OCI-LY1 (cell line): Measurements from ENCODE around the gene MGAT4C.

ENCODE experiments used
- H2AFZ ChIP-seq: fragments of 200-600 bp; sonication (generic), shearing (Covaris generic); 2 replicates; pipeline ENCODE4 v1.6.0; 2014; ENCODE audit warnings: antibody characterized with exemption, mild to moderate bottlenecking, low read length
- H3F3A ChIP-seq: fragments of 200-600 bp; sonication (generic), shearing (Covaris generic); 2 replicates; pipeline ENCODE4 v1.6.0; 2014; ENCODE audit warnings: mild to moderate bottlenecking, antibody characterized with exemption, low read length, moderate library complexity; ENCODE audit not compliant: insufficient read depth
- H3K27ac ChIP-seq: fragments of 200-600 bp; sonication (generic); 2 replicates; pipeline ENCODE4 v1.5.1; 2014; ENCODE audit warnings: low read length, mixed run types, mild to moderate bottlenecking, low read depth; ENCODE audit not compliant: poor library complexity, severe bottlenecking
- H3K27me3 ChIP-seq: fragments of 200-600 bp; sonication (generic); 2 replicates; pipeline ENCODE4 v1.6.0; 2014; ENCODE audit warnings: antibody characterized with exemption, mild to moderate bottlenecking, low read length, moderate library complexity; ENCODE audit not compliant: insufficient read depth
- H3K36me3 ChIP-seq: fragments of 200-600 bp; sonication (generic); 2 replicates; pipeline ENCODE4 v1.6.1; 2014; ENCODE audit warnings: mild to moderate bottlenecking, antibody characterized with exemption, low read length, moderate library complexity, mixed read lengths; ENCODE audit not compliant: insufficient read depth
- H3K4me1 ChIP-seq: fragments of 200-600 bp; sonication (generic); 2 replicates; pipeline ENCODE4 v1.5.1; 2014; ENCODE audit warnings: mild to moderate bottlenecking, low read length, moderate library complexity; ENCODE audit not compliant: insufficient read depth, severe bottlenecking
- H3K4me2 ChIP-seq: fragments of 200-600 bp; sonication (generic), shearing (Covaris generic); 2 replicates; pipeline ENCODE4 v1.6.1; 2014; ENCODE audit warnings: low read length
- H3K4me3 ChIP-seq: fragments of 200-600 bp; sonication (generic); 2 replicates; pipeline ENCODE4 v1.5.1; 2014; ENCODE audit warnings: low read length, low read depth, mild to moderate bottlenecking, mixed read lengths; ENCODE audit not compliant: poor library complexity, severe bottlenecking
- H3K79me2 ChIP-seq: fragments of 200-600 bp; shearing (Covaris generic); 2 replicates; pipeline ENCODE4 v1.6.1; 2016; ENCODE audit warnings: mixed run types, low read length, mixed read lengths; ENCODE audit not compliant: insufficient read depth
- H3K9ac ChIP-seq: fragments of 200-600 bp; sonication (generic), shearing (Covaris generic); 2 replicates; pipeline ENCODE4 v1.6.1; 2014; ENCODE audit warnings: mild to moderate bottlenecking, low read length, mixed read lengths
- H3K9me2 ChIP-seq: fragments of 200-600 bp; sonication (generic), shearing (Covaris generic); 2 replicates; pipeline ENCODE4 v1.6.1; 2014; ENCODE audit warnings: low read depth, mild to moderate bottlenecking, low read length, mixed read lengths
- H3K9me3 ChIP-seq: fragments of 200-600 bp; shearing (Covaris generic); 2 replicates; pipeline ENCODE4 v1.6.1; 2014; ENCODE audit warnings: low read length, mixed read lengths
- H4K20me1 ChIP-seq: fragments of 200-600 bp; sonication (generic), shearing (Covaris generic); 2 replicates; pipeline ENCODE4 v1.6.0; 2016; ENCODE audit warnings: mild to moderate bottlenecking, low read length; ENCODE audit not compliant: insufficient read depth
- EZH2 ChIP-seq: fragments of 200-600 bp; sonication (generic), shearing (Covaris generic); IDR thresholded peaks from 2 replicates; pipeline ENCODE4 v1.8.0; 2017; ENCODE audit warnings: borderline replicate concordance, mixed run types, mild to moderate bottlenecking, antibody characterized with exemption, low read length, moderate library complexity, mixed read lengths
- TF ChIP-seq, protein P1 (sequence below): fragments of 200-600 bp; sonication (generic), shearing (Covaris generic); IDR thresholded peaks from 2 replicates; pipeline ENCODE4 v1.5.1; 2017; ENCODE audit warnings: mild to moderate bottlenecking, antibody characterized with exemption, low read length, moderate library complexity, mixed read lengths

Gene MGAT4C

DNA sequence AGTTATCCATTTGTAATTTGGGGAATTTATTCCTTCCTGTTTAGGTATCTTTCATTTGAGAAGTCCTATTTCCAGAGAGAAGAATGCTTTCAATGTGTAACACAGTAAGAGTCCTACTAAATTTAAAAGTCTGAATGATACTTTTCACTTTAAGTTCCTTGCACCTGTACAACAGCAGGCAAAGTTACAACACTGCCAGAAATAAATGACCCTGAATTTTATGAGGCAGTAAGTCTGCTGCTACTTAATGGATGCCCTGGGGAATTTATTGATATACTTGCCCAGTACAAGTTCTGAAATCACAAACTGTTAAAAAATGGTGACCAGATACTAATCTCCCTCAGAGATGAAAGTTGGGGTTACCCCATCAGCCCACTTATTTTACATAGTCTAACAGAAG is 329.0 kb downstream of the MGAT4C start:
- H2AFZ ChIP-seq = no peak overlapping the region
- TF ChIP-seq, protein P1, sequence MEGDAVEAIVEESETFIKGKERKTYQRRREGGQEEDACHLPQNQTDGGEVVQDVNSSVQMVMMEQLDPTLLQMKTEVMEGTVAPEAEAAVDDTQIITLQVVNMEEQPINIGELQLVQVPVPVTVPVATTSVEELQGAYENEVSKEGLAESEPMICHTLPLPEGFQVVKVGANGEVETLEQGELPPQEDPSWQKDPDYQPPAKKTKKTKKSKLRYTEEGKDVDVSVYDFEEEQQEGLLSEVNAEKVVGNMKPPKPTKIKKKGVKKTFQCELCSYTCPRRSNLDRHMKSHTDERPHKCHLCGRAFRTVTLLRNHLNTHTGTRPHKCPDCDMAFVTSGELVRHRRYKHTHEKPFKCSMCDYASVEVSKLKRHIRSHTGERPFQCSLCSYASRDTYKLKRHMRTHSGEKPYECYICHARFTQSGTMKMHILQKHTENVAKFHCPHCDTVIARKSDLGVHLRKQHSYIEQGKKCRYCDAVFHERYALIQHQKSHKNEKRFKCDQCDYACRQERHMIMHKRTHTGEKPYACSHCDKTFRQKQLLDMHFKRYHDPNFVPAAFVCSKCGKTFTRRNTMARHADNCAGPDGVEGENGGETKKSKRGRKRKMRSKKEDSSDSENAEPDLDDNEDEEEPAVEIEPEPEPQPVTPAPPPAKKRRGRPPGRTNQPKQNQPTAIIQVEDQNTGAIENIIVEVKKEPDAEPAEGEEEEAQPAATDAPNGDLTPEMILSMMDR = no peak
- no peak for TF ChIP-seq EZH2
- H4K20me1 ChIP-seq = no peaks in the 10 kb centered on the region
- no peaks in the 10 kb centered on the region for H3F3A ChIP-seq
- no peaks in the 10 kb centered on the region for H3K9me2 ChIP-seq
- H3K27me3 ChIP-seq = no peaks in the 10 kb centered on the region
- H3K36me3 ChIP-seq = no peaks in the 10 kb centered on the region
- H3K27ac ChIP-seq = no peak overlapping the region
- no peak overlapping the region for H3K9ac ChIP-seq
- H3K9me3 ChIP-seq = no peaks in the 10 kb centered on the region
- H3K4me1 ChIP-seq = no peaks in the 10 kb centered on the region
- H3K79me2 ChIP-seq = no peaks in the 10 kb centered on the region
- no peak overlapping the region for H3K4me3 ChIP-seq
- no peak overlapping the region for H3K4me2 ChIP-seq

DNA sequence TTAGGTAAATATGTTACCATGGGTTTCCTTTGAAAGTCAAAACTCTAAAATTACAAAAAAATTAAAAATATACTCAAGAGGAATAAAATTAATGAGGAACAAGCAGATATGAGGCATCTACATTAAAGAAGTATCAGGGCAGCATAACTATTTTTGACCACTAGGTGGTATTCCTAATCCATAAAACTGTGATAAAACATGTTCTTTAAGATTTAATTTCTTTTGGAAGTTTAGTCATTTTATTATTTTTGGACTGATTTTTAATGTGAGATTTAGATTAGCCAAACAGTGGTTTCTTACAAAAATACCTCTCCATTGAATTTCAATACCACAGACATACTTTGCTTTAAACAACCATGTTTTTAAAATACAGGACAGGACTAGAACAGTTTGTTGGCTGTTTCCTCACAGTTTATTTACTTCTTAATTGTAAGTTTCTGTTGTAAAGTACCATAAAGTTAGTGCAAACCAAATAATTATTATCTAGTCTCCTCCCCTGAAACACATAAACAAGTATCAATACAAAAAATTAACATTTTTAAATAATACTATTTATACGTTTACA is 332.3 kb downstream of the MGAT4C start:
- Histone ChIP-seq H3K27me3 (no peaks in the 10 kb centered on the region), H2AFZ (no peak overlapping the region), H3K36me3 (no peaks in the 10 kb centered on the region), H3K4me3 (no peak overlapping the region), H3K27ac (no peak overlapping the region), H3K4me1 (no peaks in the 10 kb centered on the region), H3K9me2 (no peaks in the 10 kb centered on the region), H3K9me3 (no peaks in the 10 kb centered on the region), H3F3A (no peaks in the 10 kb centered on the region), H3K4me2 (no peak overlapping the region), H3K79me2 (no peaks in the 10 kb centered on the region), H4K20me1 (no peaks in the 10 kb centered on the region), H3K9ac (no peak overlapping the region)
- no peak for TF ChIP-seq EZH2
- TF ChIP-seq, protein P1 = peak; percentile 61

DNA sequence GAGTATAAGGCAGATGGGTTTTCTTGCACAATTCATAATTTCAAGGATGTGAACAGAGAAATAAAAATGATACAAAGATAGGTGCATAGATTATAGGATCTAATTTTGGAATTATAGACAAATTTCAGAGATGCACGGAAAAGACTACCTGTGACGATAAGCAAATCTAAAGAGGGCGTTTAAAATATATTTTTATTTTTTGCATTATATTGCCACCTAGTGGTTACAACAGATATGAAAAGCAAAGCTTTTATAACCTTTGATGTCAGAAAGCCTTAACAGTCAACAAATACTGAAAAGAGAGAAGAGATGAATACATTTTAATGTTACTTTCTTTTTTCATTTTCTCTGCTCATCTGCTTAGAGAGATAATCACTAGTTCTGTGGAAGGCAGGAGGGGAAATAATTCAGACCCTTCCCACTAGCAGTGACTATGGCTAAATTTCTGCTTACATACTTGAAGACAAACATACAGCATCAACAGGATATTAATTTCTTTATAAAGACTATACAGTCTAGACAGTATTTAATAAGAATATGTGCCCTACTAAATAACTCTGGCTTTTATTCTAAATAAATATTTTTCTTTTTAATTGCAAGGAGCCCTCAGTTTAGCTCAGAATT is 335.8 kb downstream of the MGAT4C start:
- no peak for TF ChIP-seq EZH2
- TF ChIP-seq, protein P1 = peak; percentile 48
- no peaks in the 10 kb centered on the region for H3K9me2 ChIP-seq
- no peak overlapping the region for H3K27ac ChIP-seq
- H3K4me3 ChIP-seq = no peak overlapping the region
- no peak overlapping the region for H3K9ac ChIP-seq
- H3K4me2 ChIP-seq = no peak overlapping the region
- no peaks in the 10 kb centered on the region for H3K36me3 ChIP-seq
- no peaks in the 10 kb centered on the region for H3F3A ChIP-seq
- no peaks in the 10 kb centered on the region for H3K79me2 ChIP-seq
- no peaks in the 10 kb centered on the region for H3K27me3 ChIP-seq
- no peaks in the 10 kb centered on the region for H3K9me3 ChIP-seq
- H2AFZ ChIP-seq = no peak overlapping the region
- no peaks in the 10 kb centered on the region for H3K4me1 ChIP-seq
- H4K20me1 ChIP-seq = no peaks in the 10 kb centered on the region
